Ectodermal cell (in vitro differentiated cells): ENCODE results near the gene CST1. TPM values are rescaled to one million over a fixed set of nuclear protein-coding genes. Genes with fewer than 3 reads are reported as not detected.
"Not testable (repeated sequence)": the region's sequence is repeated elsewhere in the genome, so short reads cannot be mapped to it uniquely, and the experiment has no call there.

Experiments used
- H3K27ac ChIP-seq: 2 replicates; pipeline ENCODE4 v1.7.0; 2013; ENCODE audit warnings: mild to moderate bottlenecking, low read depth, low read length; ENCODE audit not compliant: insufficient read depth, poor library complexity, severe bottlenecking
- H3K27me3 ChIP-seq: 2 replicates; pipeline ENCODE4 v1.7.0; 2013; ENCODE audit warnings: mild to moderate bottlenecking, low read length; ENCODE audit not compliant: insufficient read depth, control insufficient read depth, poor library complexity, severe bottlenecking
- H3K36me3 ChIP-seq: one replicate; pipeline ENCODE4 v1.7.0; 2013; ENCODE audit warnings: low read length; ENCODE audit not compliant: control insufficient read depth, insufficient read depth
- H3K4me1 ChIP-seq: one replicate; pipeline ENCODE4 v1.7.0; 2013; ENCODE audit warnings: low read length; ENCODE audit not compliant: control insufficient read depth, insufficient read depth
- H3K4me3 ChIP-seq: 2 replicates; pipeline ENCODE4 v1.7.0; 2013; ENCODE audit warnings: low read depth, low read length, control low read depth; ENCODE audit not compliant: insufficient read depth
- H3K9me3 ChIP-seq: 2 replicates; pipeline ENCODE4 v1.7.0; 2013; ENCODE audit warnings: mild to moderate bottlenecking, low read length, moderate library complexity; ENCODE audit not compliant: control insufficient read depth
- WGBS, 2 experiments: methylation state at CpG; one replicate each; pipeline ENCODE4 v1.1.7; 2013; ENCODE audit warnings: missing lambda C conversion rate in 2 of 2; 5-methylcytosine and 5-hydroxymethylcytosine counted together
- polyA plus RNA-seq, 4 experiments: library from polyadenylated mRNA; stranded (reverse); fragments of 50-300 nt; gene quantifications; one replicate each; pipeline ENCODE4 v1.2.3, GENCODE V29; 2013

The CST1 gene
- 0.72 TPM for polyA plus RNA-seq (2013, experiment 1 of 4)
- polyA plus RNA-seq (2013, experiment 2 of 4), result 0.37 TPM
- not detected for polyA plus RNA-seq (2013, experiment 3 of 4)
- polyA plus RNA-seq (2013, experiment 4 of 4), result 0.65 TPM

GRCh38 chr20:23750786-23751185 lies at the start of gene CST1:
Gene CST1, minus strand, starts transcription at chr20:23750935. Its CDS starts 69 bp downstream, at chr20:23750866.
- H3K9me3 ChIP-seq, H3K27me3 ChIP-seq, H3K4me1 ChIP-seq, H3K4me3 ChIP-seq, H3K36me3 ChIP-seq, H3K27ac ChIP-seq: not testable (repeated sequence)
- WGBS, 2 experiments, result 49 to 70% methylated on average over 2 to 3 of the region's 3 CpGs

GRCh38 chr20:23799216-23799847 lies 48.6 kb upstream of the CST1 start:
- 49 to 57% methylated on average over 4 of the region's 4 CpGs for WGBS, 2 experiments
- not testable (repeated sequence) for H3K4me1 ChIP-seq, H3K27ac ChIP-seq, H3K36me3 ChIP-seq, H3K27me3 ChIP-seq, H3K4me3 ChIP-seq, H3K9me3 ChIP-seq

GRCh38 chr20:23795526-23795925 lies 44.8 kb upstream of the CST1 start:
- Histone ChIP-seq H3K9me3 (no peaks in the 10 kb centered on the region), H3K36me3 (no peaks in the 10 kb centered on the region), H3K27ac (no peak overlapping the region), H3K27me3 (no peaks in the 10 kb centered on the region), H3K4me3 (no peak overlapping the region), H3K4me1 (no peaks in the 10 kb centered on the region)
- WGBS, 2 experiments, result 87 to 96% methylated on average over 3 of the region's 3 CpGs

- H3K27me3 ChIP-seq, result no peaks in the 10 kb centered on the region
- H3K9me3 ChIP-seq, result no peaks in the 10 kb centered on the region
- H3K36me3 ChIP-seq, result no peaks in the 10 kb centered on the region
- 78 to 79% methylated on average over 7 of the region's 7 CpGs for WGBS, 2 experiments
- no peak overlapping the region for H3K4me3 ChIP-seq
- no peak overlapping the region for H3K27ac ChIP-seq
- no peaks in the 10 kb centered on the region for H3K4me1 ChIP-seq
Measured at GRCh38 chr20:23794841-23795240, 44.1 kb upstream of the CST1 start.

GRCh38 chr20:23794065-23794464 lies 43.3 kb upstream of the CST1 start:
- 89 to 91% methylated on average over 5 of the region's 7 CpGs for WGBS, 2 experiments
- H3K4me1 ChIP-seq, result no peaks in the 10 kb centered on the region
- no peak overlapping the region for H3K27ac ChIP-seq
- H3K36me3 ChIP-seq, result no peaks in the 10 kb centered on the region
- no peak overlapping the region for H3K4me3 ChIP-seq
- no peaks in the 10 kb centered on the region for H3K27me3 ChIP-seq
- H3K9me3 ChIP-seq, result no peaks in the 10 kb centered on the region

- 89 to 91% methylated on average over 1 of the region's 1 CpG for WGBS, 2 experiments
- Histone ChIP-seq H3K4me3 (no peak overlapping the region), H3K36me3 (no peaks in the 10 kb centered on the region)
Measured at GRCh38 chr20:23783447-23783846, 32.7 kb upstream of the CST1 start.

GRCh38 chr20:23782366-23782983 lies 31.7 kb upstream of the CST1 start:
- H3K27ac ChIP-seq, result no peak overlapping the region
- no peak overlapping the region for H3K4me3 ChIP-seq
- H3K36me3 ChIP-seq, result no peaks in the 10 kb centered on the region
- H3K4me1 ChIP-seq, result no peaks in the 10 kb centered on the region
- H3K9me3 ChIP-seq, result no peaks in the 10 kb centered on the region
- WGBS, 2 experiments, result 70 to 73% methylated on average over 8 of the region's 8 CpGs
- no peaks in the 10 kb centered on the region for H3K27me3 ChIP-seq

More at GRCh38 chr20:23783447-23783846, 32.7 kb upstream of the CST1 start:
- H3K9me3 ChIP-seq, result no peaks in the 10 kb centered on the region
- H3K4me1 ChIP-seq, result no peaks in the 10 kb centered on the region
- no peak overlapping the region for H3K27ac ChIP-seq
- no peaks in the 10 kb centered on the region for H3K27me3 ChIP-seq

- not testable (repeated sequence) for H3K36me3 ChIP-seq, H3K4me1 ChIP-seq, H3K27me3 ChIP-seq, H3K27ac ChIP-seq, H3K4me3 ChIP-seq, H3K9me3 ChIP-seq
Measured at GRCh38 chr20:23778676-23779075, 27.9 kb upstream of the CST1 start.

GRCh38 chr20:23777380-23777779 lies 26.6 kb upstream of the CST1 start:
- 90% methylated on average over 7 to 8 of the region's 8 CpGs for WGBS, 2 experiments

GRCh38 chr20:23776067-23776771 lies 25.5 kb upstream of the CST1 start:
- no peaks in the 10 kb centered on the region for H3K36me3 ChIP-seq
- H3K4me1 ChIP-seq, result peaks cover 6% of the 10 kb centered on the region
- H3K27ac ChIP-seq, result no peak overlapping the region
- H3K9me3 ChIP-seq, result no peaks in the 10 kb centered on the region
- 42% methylated on average over 10 to 11 of the region's 14 CpGs for WGBS, 2 experiments
- H3K27me3 ChIP-seq, result no peaks in the 10 kb centered on the region
- no peak overlapping the region for H3K4me3 ChIP-seq

More at GRCh38 chr20:23777380-23777779, 26.6 kb upstream of the CST1 start:
- H3K4me3 ChIP-seq, H3K27me3 ChIP-seq, H3K4me1 ChIP-seq, H3K27ac ChIP-seq, H3K36me3 ChIP-seq, H3K9me3 ChIP-seq: not testable (repeated sequence)
